NCI-H2227 treated with DMSO at 0.1 percent for 48 hours (cell line): Measurements from ENCODE around the gene AIFM3.

Source experiments
- DNase-seq: peaks from one replicate; lab custom pipeline; 2025; lab: John Stamatoyannopoulos, UW

Gene AIFM3

DNA sequence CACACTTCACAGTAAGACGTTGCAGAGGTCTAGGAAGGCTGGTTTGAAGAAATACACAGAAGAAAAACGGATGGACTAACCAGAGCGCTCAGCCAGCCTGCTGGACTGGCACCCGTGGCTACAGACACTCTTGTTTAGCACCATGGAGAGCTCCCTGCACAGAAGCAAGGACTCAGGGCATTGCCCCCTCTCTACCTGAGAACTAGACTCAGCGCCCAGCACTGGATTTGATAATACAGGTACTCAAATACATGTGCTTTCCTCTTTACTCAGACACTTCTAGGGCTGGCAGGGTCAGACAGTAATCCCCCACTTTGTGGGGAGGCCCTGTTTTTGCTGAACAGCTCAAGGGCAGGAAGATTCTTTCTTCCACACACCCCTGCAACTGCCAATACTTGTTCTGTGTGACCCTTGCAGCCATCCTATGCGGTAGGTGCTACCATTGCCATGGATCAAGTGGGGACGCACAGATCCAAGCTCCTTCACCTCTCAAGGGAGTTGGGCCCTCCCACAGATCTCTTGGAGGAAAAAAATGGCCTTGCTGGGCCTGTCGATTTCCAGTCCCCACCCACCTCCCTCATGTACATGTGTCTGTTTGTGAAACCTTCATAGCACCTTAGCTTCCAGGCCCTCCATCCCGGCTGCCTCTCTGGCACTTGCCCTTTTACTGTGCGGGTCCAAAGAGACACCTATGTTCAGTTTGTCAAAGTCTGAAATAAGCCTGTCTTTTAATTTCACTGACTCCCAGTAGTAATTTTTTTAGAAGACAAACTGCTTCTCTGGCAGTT is 42.8 kb downstream of the AIFM3 start:
- no peak for DNase-seq

- no peak for DNase-seq
These were observed 43.5 kb downstream of the AIFM3 start for GRCh38 chr22:21010426-21011113.

- DNase-seq = no peak
These were observed 45.7 kb downstream of the AIFM3 start for GRCh38 chr22:21012446-21013407.

- DNase-seq = no peak
These were observed 46.7 kb downstream of the AIFM3 start for GRCh38 chr22:21013657-21014201.

DNA sequence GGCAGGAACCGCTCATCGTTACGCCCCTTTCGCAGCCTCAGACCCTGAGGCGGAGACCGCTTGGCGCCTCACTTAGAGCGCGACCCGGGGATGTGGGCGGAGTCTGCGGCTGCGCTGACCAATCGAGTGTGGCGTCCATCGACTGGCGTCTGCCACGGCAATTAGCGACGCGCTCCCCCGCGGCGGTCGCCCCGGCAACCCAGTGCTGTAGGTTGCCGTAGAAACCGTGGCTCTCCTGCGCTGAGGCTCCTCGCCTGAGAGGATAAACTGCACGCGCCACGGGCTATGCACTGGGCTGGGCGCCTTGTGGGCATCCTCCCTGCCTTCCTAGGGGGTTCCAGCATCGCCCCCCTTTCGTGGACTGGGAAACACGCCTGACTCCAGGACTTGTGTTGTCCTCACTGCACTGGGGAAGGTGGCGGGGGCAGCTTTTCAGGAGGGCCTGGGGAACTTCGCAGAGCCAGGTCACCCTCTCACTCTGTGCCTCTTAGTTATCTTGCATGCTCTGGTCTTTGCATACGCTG is 47.2 kb downstream of the AIFM3 start:
- DNase-seq = peak; percentile 98

- peak; percentile 81 for DNase-seq
These were observed 47.8 kb downstream of the AIFM3 start, which contains the start of gene P2RX6 for GRCh38 chr22:21014726-21015465. TSS of gene P2RX6 (plus strand) at chr22:21015165. CDS start at chr22:21015175, 10 bp downstream.

- no peak for DNase-seq
These were observed 48.5 kb downstream of the AIFM3 start for GRCh38 chr22:21015466-21016006.

DNA sequence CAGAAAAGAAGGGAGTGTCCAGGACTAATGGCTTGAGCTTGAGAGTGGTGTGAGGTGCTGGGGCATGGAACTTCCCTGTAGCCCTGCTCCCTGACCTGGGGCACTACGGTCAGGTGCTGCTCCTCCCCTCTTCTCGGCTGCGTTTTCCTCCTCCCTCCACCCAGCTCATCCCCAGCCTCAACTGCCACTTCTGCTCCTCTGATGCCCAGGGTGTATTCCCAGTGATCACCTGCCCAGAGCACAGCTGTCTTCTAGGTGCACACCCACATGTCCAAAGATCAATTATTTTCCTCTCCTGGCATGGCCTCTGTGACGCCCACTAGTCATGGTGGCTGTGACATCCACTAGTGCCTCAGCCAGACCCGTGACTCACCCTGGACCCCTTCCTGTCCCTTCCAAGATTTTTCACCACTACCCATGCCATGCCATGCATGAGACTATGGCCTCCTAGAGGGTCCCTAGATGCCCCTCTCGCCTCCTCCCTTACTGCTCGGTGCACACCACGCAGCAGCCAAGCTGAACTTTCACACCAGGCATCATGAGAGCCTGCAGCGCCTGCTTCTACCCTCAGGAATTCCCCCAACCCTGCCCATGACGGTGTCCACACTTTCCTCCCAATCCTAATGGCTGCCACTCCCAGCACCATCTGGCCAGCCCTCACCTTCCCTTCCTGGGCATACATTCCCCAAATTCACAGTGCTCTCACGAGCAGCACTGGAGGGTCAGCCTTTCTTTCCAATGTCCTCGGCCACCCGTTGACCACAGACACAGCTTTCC is 49.8 kb downstream of the AIFM3 start:
- no peak for DNase-seq

DNA sequence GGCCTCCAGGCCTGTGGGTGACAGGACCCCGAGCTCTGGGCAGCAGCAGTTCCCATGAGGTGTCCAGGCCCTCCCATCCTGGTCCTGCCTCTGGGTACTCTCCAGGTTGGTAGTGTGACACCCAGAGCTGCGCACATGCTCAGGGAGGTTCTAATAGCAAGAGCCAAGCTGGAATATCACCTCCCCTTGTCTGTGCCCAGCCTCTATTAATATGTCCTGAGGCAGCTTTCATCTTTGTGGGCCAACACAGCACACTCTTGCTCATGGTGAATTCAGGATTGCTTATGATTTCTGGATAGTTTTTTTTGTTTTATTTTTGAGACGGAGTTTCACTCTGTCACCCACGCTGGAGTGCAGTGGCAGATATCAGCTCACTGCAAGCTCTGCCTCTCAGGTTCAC is 51.3 kb downstream of the AIFM3 start:
- no peak for DNase-seq

GRCh38 chr22:21020802-21021429 is 53.9 kb downstream of the AIFM3 start:
- no peak for DNase-seq

GRCh38 chr22:21022507-21022906 is 55.5 kb downstream of the AIFM3 start:
- no peak for DNase-seq

DNA sequence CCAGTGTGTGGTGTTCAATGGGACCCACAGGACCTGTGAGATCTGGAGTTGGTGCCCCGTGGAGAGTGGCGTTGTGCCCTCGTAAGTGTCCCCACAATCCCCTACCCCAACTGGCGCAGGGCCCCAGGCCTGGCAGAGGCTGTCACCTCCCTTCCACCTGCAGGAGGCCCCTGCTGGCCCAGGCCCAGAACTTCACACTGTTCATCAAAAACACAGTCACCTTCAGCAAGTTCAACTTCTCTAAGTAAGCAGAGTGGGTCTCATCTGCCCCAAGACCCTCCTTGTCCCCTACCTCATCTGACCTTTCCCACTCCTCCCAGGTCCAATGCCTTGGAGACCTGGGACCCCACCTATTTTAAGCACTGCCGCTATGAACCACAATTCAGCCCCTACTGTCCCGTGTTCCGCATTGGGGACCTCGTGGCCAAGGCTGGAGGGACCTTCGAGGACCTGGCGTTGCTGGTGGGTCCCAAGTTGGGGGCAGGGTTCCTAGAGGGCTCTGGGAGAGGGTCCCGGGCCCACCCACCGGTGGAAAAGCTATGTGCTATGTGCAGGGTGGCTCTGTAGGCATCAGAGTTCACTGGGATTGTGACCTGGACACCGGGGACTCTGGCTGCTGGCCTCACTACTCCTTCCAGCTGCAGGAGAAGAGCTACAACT is 56.0 kb downstream of the AIFM3 start:
- DNase-seq = no peak

- DNase-seq = no peak
These were observed 58.2 kb downstream of the AIFM3 start for GRCh38 chr22:21025266-21025665.

DNA sequence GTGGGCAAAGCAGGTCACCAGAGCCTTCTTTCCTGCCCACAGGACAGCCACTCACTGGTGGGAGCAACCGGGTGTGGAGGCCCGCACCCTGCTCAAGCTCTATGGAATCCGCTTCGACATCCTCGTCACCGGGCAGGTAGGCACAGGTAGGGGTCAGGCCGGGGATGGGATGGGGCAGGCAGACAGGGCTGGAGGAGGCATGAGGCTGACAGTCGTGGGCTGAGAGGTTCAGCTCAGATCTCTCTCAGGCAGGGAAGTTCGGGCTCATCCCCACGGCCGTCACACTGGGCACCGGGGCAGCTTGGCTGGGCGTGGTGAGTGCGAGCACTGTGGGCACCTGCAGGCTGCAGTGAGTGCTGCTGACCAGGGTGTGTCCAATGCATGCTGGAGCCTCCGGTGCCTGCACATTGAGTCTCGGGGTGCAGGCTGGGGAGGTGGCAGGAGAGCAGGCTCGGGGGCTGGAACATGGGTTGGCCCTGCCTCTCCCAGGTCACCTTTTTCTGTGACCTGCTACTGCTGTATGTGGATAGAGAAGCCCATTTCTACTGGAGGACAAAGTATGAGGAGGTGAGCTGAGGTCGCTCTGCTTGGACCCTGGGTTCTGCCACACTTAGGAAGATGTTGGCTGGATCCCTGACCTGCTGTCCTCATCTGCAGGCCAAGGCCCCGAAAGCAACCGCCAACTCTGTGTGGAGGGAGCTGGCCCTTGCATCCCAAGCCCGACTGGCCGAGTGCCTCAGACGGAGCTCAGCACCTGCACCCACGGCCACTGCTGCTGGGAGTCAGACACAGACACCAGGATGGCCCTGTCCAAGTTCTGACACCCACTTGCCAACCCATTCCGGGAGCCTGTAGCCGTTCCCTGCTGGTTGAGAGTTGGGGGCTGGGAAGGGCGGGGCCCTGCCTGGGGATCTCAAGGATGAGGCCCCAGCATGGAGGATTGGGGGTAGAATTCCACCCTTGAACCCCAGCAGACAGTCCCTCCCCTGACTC is 59.0 kb downstream of the AIFM3 start:
- DNase-seq = no peak

- no peak for DNase-seq
These were observed 60.0 kb downstream of the AIFM3 start for GRCh38 chr22:21026783-21027692.
